HCT116 (cell line): Measurements from ENCODE around the gene TNIK. TPM values are rescaled to one million over a fixed set of nuclear protein-coding genes. Genes with fewer than 3 reads are reported as not detected.

ENCODE experiments used
- ATAC-seq: fragments of 200-7000 bp; cut with Tn5 transposase; 2 replicates; pipeline ENCODE4 v1.9.1; 2020; ENCODE audit warnings: mild to moderate bottlenecking, moderate library complexity
- BruUV-seq: library from RNA; stranded (reverse); fragments of 400-500 nt; replicated peaks from 2 replicates; lab custom pipeline; 2021; lab: Mats Ljungman, UMichigan
- CTCF ChIA-PET: fragments of 300-600 bp; sonication (Branson Sonifier 250); formaldehyde crosslinking; loops from one replicate; lab custom pipeline; 2021; ENCODE audit warnings: antibody characterized with exemption; lab: Charles Lee
- POLR2A ChIA-PET: fragments of 300-600, 350-600 bp; sonication (Branson Sonifier 250); formaldehyde crosslinking; loops from one replicate; lab custom pipeline; 2021; ENCODE audit warnings: antibody characterized with exemption; lab: Charles Lee
- RAD21 ChIA-PET, 2 experiments: fragments of 300-600 bp; sonication (Branson Sonifier 250); formaldehyde crosslinking; loops; one replicate each; lab custom pipeline; 2023; ENCODE audit warnings: low total read pairs in 2 of 2; ENCODE audit not compliant: uncharacterized antibody in 2 of 2, unreplicated experiment in 2 of 2, low non-redundant PET in 1 of 2; lab: Charles Lee
- DNase-seq: peaks from one replicate; pipeline ENCODE4 v3.0.0-alpha.2; 2010; ENCODE audit warnings: low read depth, low spot score
- H2AFZ ChIP-seq: fragments of 200-600 bp; shearing (Covaris generic), sonication (generic); 2 replicates; pipeline ENCODE4 v1.6.1; 2017; ENCODE audit warnings: low read depth, mixed run types, mixed read lengths, antibody characterized with exemption, low read length; ENCODE audit not compliant: poor library complexity, severe bottlenecking
- H3K27ac ChIP-seq: 2 replicates; pipeline ENCODE4 v1.5.1; 2012; ENCODE audit warnings: low read depth, low read length
- H3K27me3 ChIP-seq: fragments of 200-600 bp; sonication (generic); 2 replicates; pipeline ENCODE4 v1.6.1; 2016; ENCODE audit warnings: mixed run types, low read length, mixed read lengths; ENCODE audit not compliant: insufficient read depth
- H3K36me3 ChIP-seq, 2 experiments: fragments of 200-500 bp in 1 of 2; fragments of 200-600 bp in 1 of 2; sonication (Bioruptor generic) in 1 of 2; sonication (generic) in 1 of 2; 2 replicates each; pipeline versions ENCODE4 v1.5.1 to v1.6.1; 2014 to 2016; ENCODE audit warnings: low read length in 2 of 2, inconsistent platforms in 1 of 2, mixed read lengths in 1 of 2, mixed run types in 1 of 2; ENCODE audit not compliant: insufficient read depth in 2 of 2, control insufficient read depth in 1 of 2
- H3K4me1 ChIP-seq, 2 experiments: fragments of 200-600 bp in 1 of 2; sonication (generic) in 1 of 2; 2 replicates each; pipeline versions ENCODE4 v1.5.1 to v1.6.1; 2012 to 2017; ENCODE audit warnings: low read length in 2 of 2, inconsistent platforms in 1 of 2, mild to moderate bottlenecking in 1 of 2, mixed read lengths in 1 of 2, mixed run types in 1 of 2, moderate library complexity in 1 of 2; ENCODE audit not compliant: insufficient read depth in 2 of 2, control insufficient read depth in 1 of 2
- H3K4me2 ChIP-seq: fragments of 200-600 bp; sonication (generic); 2 replicates; pipeline ENCODE4 v1.6.1; 2017; ENCODE audit warnings: mixed run types, low read length, mixed read lengths
- H3K4me3 ChIP-seq, 2 experiments: fragments of 200-600 bp in 1 of 2; sonication (generic) in 1 of 2; replicated peaks in 1 of 2; 2 replicates each; pipeline ENCODE4 v1.5.1; 2011 to 2016; ENCODE audit warnings: low read length in 2 of 2, control low read depth in 1 of 2, low read depth in 1 of 2, mild to moderate bottlenecking in 1 of 2, mixed read lengths in 1 of 2, mixed run types in 1 of 2
- H3K79me2 ChIP-seq: fragments of 200-600 bp; sonication (generic); 2 replicates; pipeline ENCODE4 v1.6.1; 2017; ENCODE audit warnings: mild to moderate bottlenecking, mixed run types, low read length, moderate library complexity, mixed read lengths; ENCODE audit not compliant: insufficient read depth
- H3K9ac ChIP-seq: fragments of 200-600 bp; sonication (generic); 2 replicates; pipeline ENCODE4 v1.6.1; 2016; ENCODE audit warnings: low read length, mixed read lengths
- H3K9me2 ChIP-seq: fragments of 200-600 bp; sonication (generic), shearing (Covaris generic); 2 replicates; pipeline ENCODE4 v1.6.1; 2017; ENCODE audit warnings: mixed run types, mild to moderate bottlenecking, moderate library complexity; ENCODE audit not compliant: insufficient read depth
- H3K9me3 ChIP-seq, 2 experiments: fragments of 200-500 bp in 1 of 2; fragments of 200-600 bp in 1 of 2; sonication (Bioruptor generic) in 1 of 2; sonication (generic) in 1 of 2; 2 replicates each; pipeline ENCODE4 v1.6.1; 2014 to 2017; ENCODE audit warnings: low read length in 2 of 2, mixed read lengths in 2 of 2, inconsistent platforms in 1 of 2, low read depth in 1 of 2, mild to moderate bottlenecking in 1 of 2, mixed run types in 1 of 2, moderate library complexity in 1 of 2; ENCODE audit not compliant: control insufficient read depth in 1 of 2, insufficient read depth in 1 of 2
- H4K20me1 ChIP-seq: fragments of 200-600 bp; sonication (generic), shearing (Covaris generic); 2 replicates; pipeline ENCODE4 v1.6.1; 2017; ENCODE audit warnings: mixed run types, mild to moderate bottlenecking, moderate library complexity; ENCODE audit not compliant: insufficient read depth
- ELF1 ChIP-seq: IDR thresholded peaks from 2 replicates; pipeline ENCODE4 v1.6.1; 2012; ENCODE audit warnings: low read depth, borderline replicate concordance
- EZH2 ChIP-seq: fragments of 200-600 bp; sonication (generic); IDR thresholded peaks from 2 replicates; pipeline ENCODE4 v1.6.1; 2017; ENCODE audit warnings: antibody characterized with exemption, mixed run types
- EZH2phosphoT487 ChIP-seq: fragments of 200-600 bp; IDR thresholded peaks from 2 replicates; pipeline ENCODE4 v1.6.1; 2018; ENCODE audit warnings: antibody characterized with exemption, borderline replicate concordance
- POLR2AphosphoS5 ChIP-seq: IDR thresholded peaks from 2 replicates; pipeline ENCODE4 v1.6.1; 2011; ENCODE audit warnings: mild to moderate bottlenecking, low read depth, low read length, moderate library complexity
- RAD21 ChIP-seq: IDR thresholded peaks from 2 replicates; pipeline ENCODE4 v1.6.1; 2012; ENCODE audit warnings: low read depth, mild to moderate bottlenecking
- SP1 ChIP-seq: IDR thresholded peaks from 2 replicates; pipeline ENCODE4 v1.6.1; 2012; ENCODE audit warnings: low read depth
- SRF ChIP-seq: IDR thresholded peaks from 2 replicates; pipeline ENCODE4 v1.6.1; 2012; ENCODE audit warnings: low read depth
- TCF7L2 ChIP-seq: IDR thresholded peaks from 2 replicates; pipeline ENCODE4 v1.7.0; 2011; ENCODE audit warnings: borderline replicate concordance, inconsistent platforms; ENCODE audit not compliant: insufficient read depth, insufficient read length; ENCODE audit errors: extremely low read depth
- ZNF274 ChIP-seq: fragments of 200-500 bp; sonication (Bioruptor generic); IDR thresholded peaks from 2 replicates; pipeline ENCODE4 v1.6.1; 2014; ENCODE audit warnings: mild to moderate bottlenecking, low read depth, low read length, inconsistent platforms
- intact Hi-C: fragments of 100-400 bp; cut with micrococcal nuclease; formaldehyde crosslinking; loops from 2 replicates; pipeline ENCODE4 v1.10.0; 2022
- total RNA-seq: library from RNA; stranded (reverse); gene quantifications from one replicate; pipeline ENCODE4 v1.2.1, GENCODE V29; 2021; ENCODE audit not compliant: unreplicated experiment
- TF ChIP-seq, protein P1 (sequence below): IDR thresholded peaks from 2 replicates; pipeline ENCODE4 v1.6.1; 2012
- TF ChIP-seq, protein P2 (sequence below), 3 experiments: fragments of 200-600 bp in 1 of 3; sonication (generic) in 1 of 3; IDR thresholded peaks in 2 of 3; conservative IDR thresholded peaks in 1 of 3; 2 replicates each; pipeline ENCODE4 v1.5.1; 2012 to 2017; ENCODE audit warnings: low read depth in 2 of 3, low read length in 2 of 3, antibody characterized with exemption in 1 of 3, borderline replicate concordance in 1 of 3, control low read depth in 1 of 3, mild to moderate bottlenecking in 1 of 3, mixed read lengths in 1 of 3, mixed run types in 1 of 3, moderate library complexity in 1 of 3; ENCODE audit not compliant: insufficient read depth in 1 of 3
- TF ChIP-seq, protein P3 (sequence below): IDR thresholded peaks from 2 replicates; pipeline ENCODE4 v1.6.1; 2012
- TF ChIP-seq, protein P4 (sequence below): IDR thresholded peaks from 2 replicates; pipeline ENCODE4 v1.6.1; 2012; ENCODE audit warnings: low read depth

Gene TNIK
- total RNA-seq, 1 experiment from 2014 or later: 24.1 TPM

DNA sequence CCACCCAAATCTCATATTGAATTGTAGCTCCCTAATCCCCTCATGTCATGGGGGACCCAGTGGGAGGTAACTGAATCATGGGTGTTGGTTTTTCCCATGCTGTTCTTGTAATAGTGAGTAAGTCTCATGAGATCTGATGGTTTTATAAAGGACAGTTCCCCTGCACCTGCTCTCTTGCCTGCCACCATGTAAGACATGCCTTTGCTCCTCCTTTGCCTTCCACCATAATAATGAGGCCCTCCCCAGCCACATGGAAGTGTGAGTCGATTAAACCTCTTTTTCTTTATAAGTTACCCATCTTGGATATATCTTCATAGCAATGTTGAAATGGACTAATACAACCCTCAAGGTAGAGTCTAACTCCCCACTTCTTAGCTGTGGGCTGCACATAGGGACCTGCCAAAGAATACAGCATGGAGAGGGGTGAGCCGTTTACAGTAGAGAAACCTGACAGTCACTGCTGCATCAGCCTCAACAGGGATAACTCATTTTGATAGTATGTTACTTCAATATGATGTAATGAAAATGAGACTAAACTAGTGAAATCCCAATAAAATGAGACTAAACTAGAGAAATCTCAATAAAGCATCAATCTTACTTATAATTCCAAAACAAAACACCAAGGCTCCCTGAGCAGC lies 117.3 kb downstream of the TNIK start (continued):
- TF ChIP-seq, protein P1, sequence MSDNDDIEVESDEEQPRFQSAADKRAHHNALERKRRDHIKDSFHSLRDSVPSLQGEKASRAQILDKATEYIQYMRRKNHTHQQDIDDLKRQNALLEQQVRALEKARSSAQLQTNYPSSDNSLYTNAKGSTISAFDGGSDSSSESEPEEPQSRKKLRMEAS: no peak

DNA sequence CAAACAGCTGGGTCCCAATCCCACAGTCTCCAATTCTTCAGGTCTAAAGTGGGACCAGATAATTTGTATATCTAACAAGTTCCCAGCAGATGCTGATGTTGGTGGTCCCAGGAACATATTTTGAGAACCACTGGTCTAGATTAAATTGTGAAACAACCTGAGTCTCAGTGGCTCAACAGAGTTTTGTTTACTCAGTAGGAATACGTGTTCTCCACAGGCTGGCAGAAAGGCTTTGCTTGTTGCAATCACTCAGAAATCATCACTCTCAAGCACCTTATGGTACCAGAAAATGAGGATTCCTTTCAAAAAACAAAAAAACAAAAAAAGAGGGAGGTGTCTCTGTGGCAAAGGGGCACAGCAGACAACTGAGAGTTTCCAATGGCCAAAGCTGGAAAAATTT lies 118.0 kb downstream of the TNIK start:
- ATAC-seq: no peak
- no peak overlapping the region for H3K27ac ChIP-seq
- H3K27me3 ChIP-seq: no peaks in the 10 kb centered on the region
- no peaks in the 10 kb centered on the region for H4K20me1 ChIP-seq
- intact Hi-C loops: no loop called here
- no peak overlapping the region for H2AFZ ChIP-seq
- BruUV-seq: no TSS peak
- H3K4me3 ChIP-seq: no peak overlapping the region
- H3K9ac ChIP-seq: no peak overlapping the region
- TF ChIP-seq, protein P2, sequence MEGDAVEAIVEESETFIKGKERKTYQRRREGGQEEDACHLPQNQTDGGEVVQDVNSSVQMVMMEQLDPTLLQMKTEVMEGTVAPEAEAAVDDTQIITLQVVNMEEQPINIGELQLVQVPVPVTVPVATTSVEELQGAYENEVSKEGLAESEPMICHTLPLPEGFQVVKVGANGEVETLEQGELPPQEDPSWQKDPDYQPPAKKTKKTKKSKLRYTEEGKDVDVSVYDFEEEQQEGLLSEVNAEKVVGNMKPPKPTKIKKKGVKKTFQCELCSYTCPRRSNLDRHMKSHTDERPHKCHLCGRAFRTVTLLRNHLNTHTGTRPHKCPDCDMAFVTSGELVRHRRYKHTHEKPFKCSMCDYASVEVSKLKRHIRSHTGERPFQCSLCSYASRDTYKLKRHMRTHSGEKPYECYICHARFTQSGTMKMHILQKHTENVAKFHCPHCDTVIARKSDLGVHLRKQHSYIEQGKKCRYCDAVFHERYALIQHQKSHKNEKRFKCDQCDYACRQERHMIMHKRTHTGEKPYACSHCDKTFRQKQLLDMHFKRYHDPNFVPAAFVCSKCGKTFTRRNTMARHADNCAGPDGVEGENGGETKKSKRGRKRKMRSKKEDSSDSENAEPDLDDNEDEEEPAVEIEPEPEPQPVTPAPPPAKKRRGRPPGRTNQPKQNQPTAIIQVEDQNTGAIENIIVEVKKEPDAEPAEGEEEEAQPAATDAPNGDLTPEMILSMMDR (IDR thresholded peaks at IDR 0.05 in 2 of 3, conservative IDR thresholded peaks at IDR 0.05 in 1 of 3; ENCODE audit: borderline replicate concordance in 1 of 3, insufficient read depth in 1 of 3, low read depth in 2 of 3, low read length in 2 of 3): no peak
- TF ChIP-seq EZH2 (no peak), RAD21 (no peak), POLR2AphosphoS5 (no peak), ELF1 (no peak), EZH2phosphoT487 (no peak), TCF7L2 (no peak), SRF (no peak), SP1 (no peak), ZNF274 (no peak)
- TF ChIP-seq, protein P3, sequence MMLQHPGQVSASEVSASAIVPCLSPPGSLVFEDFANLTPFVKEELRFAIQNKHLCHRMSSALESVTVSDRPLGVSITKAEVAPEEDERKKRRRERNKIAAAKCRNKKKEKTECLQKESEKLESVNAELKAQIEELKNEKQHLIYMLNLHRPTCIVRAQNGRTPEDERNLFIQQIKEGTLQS: no peak
- TF ChIP-seq, protein P1: no peak
- TF ChIP-seq, protein P4, sequence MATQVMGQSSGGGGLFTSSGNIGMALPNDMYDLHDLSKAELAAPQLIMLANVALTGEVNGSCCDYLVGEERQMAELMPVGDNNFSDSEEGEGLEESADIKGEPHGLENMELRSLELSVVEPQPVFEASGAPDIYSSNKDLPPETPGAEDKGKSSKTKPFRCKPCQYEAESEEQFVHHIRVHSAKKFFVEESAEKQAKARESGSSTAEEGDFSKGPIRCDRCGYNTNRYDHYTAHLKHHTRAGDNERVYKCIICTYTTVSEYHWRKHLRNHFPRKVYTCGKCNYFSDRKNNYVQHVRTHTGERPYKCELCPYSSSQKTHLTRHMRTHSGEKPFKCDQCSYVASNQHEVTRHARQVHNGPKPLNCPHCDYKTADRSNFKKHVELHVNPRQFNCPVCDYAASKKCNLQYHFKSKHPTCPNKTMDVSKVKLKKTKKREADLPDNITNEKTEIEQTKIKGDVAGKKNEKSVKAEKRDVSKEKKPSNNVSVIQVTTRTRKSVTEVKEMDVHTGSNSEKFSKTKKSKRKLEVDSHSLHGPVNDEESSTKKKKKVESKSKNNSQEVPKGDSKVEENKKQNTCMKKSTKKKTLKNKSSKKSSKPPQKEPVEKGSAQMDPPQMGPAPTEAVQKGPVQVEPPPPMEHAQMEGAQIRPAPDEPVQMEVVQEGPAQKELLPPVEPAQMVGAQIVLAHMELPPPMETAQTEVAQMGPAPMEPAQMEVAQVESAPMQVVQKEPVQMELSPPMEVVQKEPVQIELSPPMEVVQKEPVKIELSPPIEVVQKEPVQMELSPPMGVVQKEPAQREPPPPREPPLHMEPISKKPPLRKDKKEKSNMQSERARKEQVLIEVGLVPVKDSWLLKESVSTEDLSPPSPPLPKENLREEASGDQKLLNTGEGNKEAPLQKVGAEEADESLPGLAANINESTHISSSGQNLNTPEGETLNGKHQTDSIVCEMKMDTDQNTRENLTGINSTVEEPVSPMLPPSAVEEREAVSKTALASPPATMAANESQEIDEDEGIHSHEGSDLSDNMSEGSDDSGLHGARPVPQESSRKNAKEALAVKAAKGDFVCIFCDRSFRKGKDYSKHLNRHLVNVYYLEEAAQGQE: no peak
- POLR2A ChIA-PET: no interaction called here
- H3K4me1 ChIP-seq: peaks cover 3 to 5% of the 10 kb centered on the region in 2 experiments
- RAD21 ChIA-PET: no interaction called here
- no peaks in the 10 kb centered on the region for H3K36me3 ChIP-seq
- H3K9me3 ChIP-seq: no peaks in the 10 kb centered on the region
- CTCF ChIA-PET: no interaction called here
- no peak overlapping the region for H3K4me2 ChIP-seq
- no peaks in the 10 kb centered on the region for H3K9me2 ChIP-seq
- H3K79me2 ChIP-seq: no peaks in the 10 kb centered on the region
- DNase-seq: no peak
